OCI-LY3 (cell line): ENCODE data around the gene BAIAP2L1.

Experiments used
- CTCF ChIP-seq: fragments of 200-600, 300-600 bp; sonication (generic); IDR thresholded peaks from 2 replicates; pipeline ENCODE4 v1.5.1; 2014; ENCODE audit warnings: antibody characterized with exemption, low read length, low read depth
- EZH2phosphoT487 ChIP-seq: fragments of 200-600 bp; shearing (Covaris generic); IDR thresholded peaks from 2 replicates; pipeline ENCODE4 v1.6.1; 2018; ENCODE audit warnings: antibody characterized with exemption, mixed run types, low read depth

GRCh38 chr7:98323597-98324322 is 77.1 kb downstream of the BAIAP2L1 start:
- TF ChIP-seq CTCF (no peak), EZH2phosphoT487 (no peak)
